HG02885 (cell line): ENCODE measurements around the gene THY1.
"Not testable (repeated sequence)": the region's sequence is repeated elsewhere in the genome, so short reads cannot be mapped to it uniquely, and the experiment has no call there.

Experiments
- ATAC-seq: cut with Tn5 transposase; IDR thresholded peaks from one replicate; pipeline ENCODE4 v1.9.1; 2021; ENCODE audit warnings: mild to moderate bottlenecking; ENCODE audit not compliant: unreplicated experiment, poor library complexity

Gene THY1

DNA sequence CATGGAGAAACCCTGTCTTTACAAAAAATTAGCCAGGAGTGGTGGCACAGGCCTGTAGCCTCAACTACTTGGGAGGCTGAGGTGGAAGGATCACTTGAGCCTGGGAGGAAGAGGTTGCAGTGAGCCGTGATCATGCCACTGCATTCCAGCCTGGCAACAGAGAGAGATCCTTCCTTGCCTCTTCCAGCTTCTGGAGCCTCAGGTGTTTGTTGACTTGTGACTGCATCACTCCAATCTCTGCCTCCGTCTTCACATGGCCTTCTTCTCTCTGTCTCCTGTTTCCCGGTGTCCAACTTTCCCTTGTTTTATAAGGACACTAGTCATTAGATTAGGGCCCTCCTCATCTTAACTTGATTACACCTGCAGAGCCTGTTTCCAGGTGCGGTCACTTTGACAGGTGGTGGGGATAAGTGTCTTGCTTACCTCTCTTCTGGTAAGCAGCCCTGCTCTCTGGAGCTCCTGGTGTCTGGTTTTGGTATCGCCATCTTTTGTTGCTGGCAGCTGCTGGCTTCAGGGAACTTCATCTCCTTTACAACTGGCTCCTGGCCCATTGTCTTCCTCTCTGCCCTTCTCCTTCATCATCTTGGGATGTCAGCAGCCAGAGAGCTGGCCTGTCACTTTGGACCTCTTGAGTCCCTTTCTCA lies 33.2 kb downstream of the THY1 start:
- ATAC-seq: no peak

DNA sequence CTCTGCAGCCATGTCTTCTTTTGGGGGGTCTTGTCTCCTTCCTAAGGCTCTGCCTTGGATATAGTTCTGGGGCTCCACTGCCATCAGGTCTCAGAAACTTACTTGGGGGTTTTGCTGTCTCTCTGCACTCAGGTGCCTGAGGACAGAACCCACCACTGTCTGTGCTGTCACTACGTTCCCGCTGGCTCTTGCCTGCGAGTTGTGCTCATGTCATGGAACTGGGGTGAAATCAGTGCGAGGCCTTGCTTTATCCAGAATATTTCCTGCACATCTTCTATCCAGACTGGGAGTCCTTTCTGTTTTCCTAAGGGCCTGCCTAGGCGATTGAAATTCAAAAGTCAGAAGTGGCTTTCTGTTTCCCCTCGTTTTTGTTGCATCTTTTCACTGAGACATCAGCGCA lies 34.9 kb downstream of the THY1 start:
- no peak for ATAC-seq

DNA sequence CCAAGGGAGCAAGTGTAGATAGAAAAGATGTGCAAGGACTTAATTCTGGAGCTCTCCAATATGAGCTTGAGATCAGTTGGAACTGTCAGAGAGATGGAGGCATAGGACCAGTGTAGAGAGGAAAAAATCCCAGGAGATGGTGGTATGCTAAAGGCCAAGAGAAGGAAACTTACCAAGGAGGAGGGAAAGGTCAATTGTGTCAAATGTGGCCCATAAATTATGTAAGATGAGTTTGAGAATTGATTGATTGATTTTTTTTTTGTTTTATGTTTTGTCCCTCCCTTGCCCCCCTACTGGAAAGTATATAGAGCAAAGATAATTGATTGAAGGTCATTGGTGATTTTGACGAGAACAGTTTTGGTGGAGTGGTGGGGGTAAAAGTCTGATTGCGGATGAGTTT lies 38.6 kb downstream of the THY1 start:
- ATAC-seq: no peak

DNA sequence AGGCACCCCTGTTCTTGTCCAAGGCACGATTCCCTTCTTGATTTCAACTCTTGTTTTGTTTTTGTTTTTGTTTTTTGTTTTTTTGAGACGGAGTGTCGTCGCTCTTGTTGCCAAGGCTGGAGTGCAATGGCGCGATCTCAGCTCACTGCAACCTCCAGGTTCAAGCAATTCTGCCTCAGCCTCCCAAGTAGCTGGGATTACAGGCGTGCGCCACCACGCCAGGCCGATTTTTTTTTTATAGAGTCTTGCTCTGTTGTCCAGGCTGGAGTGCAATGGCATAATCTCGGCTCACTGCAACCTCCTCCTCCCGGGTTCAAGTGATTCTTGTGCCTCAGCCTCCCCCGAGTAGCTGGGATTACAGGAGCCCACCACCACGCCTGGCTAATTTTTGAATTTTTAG lies 40.5 kb downstream of the THY1 start:
- not testable (repeated sequence) for ATAC-seq

DNA sequence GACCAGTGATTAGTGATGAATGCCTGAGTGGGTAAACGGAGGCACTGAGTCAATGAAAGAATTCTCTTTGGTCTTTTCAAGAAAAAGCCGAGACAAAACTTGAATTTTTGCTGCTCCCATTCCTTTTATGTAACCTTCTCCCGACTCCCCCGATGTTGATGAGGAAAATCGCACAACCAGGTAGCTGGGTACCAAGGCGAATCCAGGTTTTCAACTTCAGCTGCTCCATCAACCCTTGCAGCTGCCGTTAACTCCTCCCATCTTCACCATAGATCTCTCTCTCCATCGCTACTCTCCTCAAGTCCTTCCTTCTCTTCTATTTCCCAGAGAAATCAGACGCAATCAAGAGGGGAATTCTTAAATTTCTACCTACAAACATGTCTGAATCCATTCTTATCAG lies 40.9 kb downstream of the THY1 start:
- no peak for ATAC-seq

DNA sequence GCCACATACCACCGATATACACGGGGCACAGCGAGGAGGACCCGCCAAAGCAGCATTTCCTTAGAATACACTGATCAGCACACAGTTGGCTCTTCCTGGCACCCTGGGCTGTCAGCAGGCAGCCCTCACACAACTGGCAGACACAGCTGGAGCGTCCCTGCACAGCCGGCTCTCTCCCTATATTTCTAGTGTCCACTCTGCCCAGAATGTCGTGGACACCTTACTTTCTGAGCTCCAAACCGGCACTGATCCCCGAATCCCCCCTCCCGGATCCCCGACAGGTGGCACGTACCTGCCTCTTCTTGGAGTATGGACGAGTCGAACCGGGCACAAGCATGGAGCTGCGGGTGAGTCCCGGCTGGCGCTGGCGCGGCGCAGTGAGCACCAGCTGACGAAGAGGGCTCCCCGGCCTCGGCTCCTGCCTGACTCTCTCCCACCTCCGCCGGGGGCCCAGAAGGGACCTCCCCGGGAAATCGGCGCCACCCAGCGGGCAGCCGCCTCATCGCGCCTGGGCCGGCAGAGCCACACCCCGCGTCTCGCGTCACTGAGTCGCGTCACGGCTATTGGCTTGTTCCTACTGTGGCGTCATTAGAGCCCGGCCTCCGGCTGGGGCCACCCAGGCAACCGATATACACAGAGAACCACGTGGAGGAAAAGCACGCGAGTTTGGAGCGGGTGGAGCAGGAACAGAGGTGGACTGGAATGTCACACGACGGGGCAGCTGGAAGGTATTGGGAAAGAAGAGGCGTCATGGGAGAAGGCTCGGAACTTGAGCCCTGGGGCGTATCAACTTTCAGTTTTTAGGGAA lies 41.6 kb downstream of the THY1 start, which contains the start of gene USP2:
Gene USP2 (minus strand): TSS at position 510 of the 808 bp plus-strand sequence. CDS start 8,210 bp downstream, outside the sequence.
- peak; percentile 99 for ATAC-seq

DNA sequence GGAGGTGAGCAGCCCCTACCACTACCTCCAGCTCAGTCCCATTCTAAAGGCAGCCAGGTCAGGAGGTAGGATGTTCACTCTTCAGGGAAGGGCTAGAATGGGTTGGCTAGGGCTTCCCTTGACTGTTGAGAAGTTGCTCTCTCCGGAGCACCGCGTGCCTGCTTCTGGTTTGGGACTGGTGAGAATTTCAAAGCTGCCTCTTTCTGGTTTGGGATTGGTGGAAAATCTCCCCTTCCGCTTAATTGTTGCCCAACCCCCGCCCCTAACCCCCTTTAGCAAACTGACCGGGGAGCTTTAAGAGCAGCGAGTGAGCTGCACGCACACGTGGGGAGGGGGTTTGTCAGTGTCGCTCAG lies 42.2 kb downstream of the THY1 start:
- ATAC-seq: no peak

DNA sequence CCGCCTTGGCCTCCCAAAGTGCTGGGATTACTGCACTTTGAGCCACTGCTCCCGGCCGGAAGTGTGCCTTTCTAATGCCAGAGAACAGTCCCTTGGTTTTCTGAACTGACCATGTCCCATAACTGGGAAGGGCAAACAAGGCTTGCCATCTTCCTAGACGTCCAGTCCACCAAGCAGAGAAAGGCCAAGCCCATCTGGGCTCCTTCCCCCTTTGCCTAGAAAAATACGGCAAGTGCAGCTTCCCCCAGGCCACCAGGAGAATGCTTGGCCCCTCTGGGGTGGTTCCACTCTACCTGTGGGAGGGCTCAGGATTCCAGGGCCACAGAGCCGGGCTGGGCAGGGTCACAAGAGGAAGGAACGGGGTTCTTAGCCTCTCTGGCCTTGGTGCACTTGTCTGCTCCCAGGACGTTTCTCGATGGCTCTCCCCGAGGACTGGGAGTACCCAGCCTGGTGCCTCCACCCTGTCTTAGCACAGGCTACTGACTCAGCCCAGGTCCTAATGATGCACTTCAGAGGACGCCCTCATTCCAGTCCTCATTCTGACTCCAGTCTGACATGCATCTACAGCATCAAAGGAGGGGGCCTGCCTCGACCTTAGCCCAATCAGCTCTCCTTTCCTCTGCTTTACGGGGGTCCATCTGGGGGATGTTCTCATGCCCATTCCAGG lies 42.7 kb downstream of the THY1 start:
- ATAC-seq: no peak

DNA sequence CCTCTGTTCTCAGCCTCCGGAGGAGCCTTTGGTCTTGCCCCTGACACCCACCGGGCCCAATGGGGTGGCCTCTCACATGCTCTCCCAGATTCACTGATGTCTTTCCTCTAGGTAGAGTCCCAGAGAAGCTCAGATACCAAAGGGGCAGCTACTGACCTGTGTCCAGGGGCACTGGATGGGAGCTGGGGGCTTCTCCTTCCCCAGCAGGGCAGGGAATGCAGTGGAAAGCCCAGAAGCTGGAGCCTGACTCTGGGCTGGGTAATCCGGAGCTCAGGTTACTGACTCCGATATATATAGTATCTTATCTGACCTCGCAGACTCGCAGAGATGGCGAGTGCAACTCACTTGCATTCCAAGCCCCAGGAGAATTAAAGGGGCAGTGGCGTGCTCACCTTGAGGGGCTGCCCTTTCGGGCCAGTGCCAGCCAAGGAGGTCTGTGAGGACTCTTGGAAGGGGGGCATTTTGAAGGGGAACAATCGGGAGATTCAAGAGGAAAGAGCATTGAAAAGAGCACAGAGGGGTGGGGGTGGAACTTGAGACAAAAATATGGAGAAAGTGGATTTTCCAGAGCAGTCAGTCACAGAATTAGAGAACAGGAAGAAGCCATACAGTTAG lies 44.0 kb downstream of the THY1 start:
- no peak for ATAC-seq

DNA sequence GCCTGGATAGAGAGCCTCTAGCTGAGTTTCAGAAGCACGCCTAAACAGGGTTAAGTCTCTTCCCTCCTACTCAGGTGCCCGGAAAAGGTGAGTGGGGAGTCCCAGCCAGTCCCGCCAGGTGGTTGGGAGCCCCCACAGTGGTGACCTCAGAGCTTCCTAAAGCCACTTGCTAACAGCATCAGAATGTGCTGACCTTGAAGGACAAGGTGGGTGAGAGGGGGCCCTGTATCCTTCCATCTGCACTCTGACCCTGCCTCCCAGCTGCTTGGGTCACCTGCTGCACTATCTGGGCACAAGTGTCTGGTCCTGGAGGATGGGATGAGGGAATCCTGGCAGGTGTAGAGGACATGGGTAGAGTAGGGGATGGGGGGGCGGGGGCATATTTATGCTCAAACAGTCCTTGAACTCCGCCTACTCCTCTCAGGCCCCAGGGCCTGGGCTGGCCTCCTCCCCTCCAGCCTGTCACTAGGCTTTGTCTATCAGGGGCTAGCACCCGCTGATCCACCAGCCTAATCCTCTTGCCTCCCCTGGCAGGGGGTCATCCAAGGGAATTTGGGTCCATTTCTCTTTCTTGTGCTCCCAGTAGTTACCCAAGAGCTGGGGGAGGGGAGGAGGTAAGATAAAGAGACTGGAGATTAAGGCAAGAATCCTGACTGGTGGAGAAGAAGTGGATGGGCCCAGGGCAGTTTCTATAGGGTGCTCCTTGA lies 44.9 kb downstream of the THY1 start:
- ATAC-seq: no peak

DNA sequence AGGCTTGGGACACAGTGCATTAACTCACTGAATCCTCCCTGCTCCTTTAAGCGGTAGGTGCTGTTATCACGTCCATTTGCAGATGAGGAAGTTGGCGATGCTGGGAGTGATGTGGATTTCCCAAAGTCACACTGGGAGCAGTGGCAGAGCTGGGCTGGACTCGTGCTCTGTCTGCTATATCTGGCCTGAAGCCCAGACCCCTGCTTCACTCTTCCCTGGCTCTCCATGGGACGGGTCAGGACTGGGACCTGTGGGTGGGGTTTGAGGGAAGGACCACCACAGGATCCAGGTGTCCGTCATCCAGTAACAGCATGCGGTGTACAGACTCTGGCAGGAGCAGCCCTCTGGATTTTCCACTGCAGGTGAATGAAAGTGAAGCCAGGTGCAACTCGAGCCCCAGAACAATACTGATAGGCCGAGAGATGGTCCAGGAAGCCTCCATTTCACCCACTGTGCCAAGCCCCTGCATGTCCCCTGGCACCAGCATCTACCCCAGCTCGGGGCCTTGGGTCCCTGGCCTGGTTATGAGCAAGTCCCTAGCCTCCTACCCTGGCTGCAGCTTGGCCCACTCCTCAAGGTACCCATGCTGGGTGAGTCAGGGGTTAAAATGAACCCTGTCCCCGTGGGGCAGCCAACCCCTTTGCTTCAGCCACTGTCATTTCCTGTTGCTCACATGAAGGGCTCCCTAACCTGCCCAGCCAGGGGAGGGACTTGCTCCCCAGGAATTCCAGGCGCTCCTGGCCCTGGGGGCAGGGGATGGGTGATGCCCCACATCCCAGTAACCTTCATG lies 45.7 kb downstream of the THY1 start:
- ATAC-seq: no peak

DNA sequence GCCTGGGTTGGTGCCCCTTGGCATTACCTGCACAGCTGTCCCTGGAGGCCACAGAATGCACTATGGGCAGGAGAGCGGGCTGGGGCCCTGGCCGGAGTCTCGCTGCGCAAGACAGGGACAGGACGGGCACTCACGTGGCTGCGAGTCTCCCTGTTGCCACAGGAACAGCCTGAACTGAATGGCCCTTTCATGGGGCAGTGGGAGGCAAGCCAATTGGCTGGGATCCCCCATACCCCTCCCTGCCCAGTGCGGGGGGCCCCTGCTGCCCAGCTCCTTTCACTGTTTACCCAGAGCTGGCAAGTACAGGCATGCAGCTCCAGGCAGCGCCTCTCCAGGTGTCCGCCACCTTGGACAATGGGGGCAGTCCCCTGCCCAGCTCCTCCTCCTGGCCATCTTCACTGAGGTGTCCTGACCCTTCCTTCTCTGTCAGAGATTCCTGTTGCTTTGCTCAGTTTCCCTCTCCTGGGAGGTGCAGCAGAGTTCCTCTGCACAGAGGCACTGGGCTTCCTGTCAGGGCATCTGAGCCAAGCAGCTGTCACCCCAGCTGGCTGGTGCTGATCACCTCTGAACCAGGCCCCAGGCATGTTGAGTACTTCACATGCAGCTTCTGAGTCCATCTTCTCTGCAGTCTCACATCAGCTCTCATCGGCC lies 46.6 kb downstream of the THY1 start:
- no peak for ATAC-seq

DNA sequence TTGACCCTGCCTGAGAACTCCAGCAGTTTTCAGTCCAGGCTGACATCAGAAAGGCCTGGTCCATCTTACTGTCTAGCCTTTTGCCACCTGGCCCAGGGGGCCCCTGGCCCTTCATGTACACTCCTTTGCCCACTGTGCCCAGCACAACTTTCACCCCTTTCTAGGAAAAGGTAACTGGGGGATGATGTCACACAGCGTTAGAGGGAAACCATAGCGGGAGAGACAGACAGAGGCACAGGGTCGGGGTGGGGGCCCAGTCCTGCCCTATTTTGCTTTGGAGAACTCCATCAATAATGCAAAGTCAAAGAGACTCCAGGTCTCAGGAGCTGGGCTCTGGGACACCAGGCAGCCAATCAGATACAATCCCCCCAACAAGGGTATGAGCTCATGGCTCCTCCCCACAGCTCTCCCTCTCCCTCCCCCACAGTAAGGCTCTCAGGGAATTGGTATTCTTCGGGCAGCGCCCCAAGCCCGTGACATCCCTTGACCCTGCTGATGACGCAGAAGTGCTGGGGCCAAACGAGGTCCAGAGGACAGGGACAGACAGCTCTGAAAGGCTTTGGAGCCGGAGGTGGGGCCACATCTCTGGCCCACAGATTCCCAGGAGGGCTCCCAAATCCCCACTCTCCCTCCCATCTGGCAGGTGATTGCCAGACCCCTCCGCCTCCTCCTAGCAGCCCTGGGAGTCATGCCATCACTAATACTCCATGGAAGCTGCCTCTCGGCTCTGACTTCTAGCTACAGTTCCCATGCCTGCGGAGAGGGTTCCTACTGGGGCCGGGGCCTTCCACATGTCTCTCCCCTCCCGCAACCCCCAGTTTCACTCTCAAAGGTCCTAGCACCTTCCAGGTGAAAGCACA lies 47.4 kb downstream of the THY1 start:
- ATAC-seq: no peak

DNA sequence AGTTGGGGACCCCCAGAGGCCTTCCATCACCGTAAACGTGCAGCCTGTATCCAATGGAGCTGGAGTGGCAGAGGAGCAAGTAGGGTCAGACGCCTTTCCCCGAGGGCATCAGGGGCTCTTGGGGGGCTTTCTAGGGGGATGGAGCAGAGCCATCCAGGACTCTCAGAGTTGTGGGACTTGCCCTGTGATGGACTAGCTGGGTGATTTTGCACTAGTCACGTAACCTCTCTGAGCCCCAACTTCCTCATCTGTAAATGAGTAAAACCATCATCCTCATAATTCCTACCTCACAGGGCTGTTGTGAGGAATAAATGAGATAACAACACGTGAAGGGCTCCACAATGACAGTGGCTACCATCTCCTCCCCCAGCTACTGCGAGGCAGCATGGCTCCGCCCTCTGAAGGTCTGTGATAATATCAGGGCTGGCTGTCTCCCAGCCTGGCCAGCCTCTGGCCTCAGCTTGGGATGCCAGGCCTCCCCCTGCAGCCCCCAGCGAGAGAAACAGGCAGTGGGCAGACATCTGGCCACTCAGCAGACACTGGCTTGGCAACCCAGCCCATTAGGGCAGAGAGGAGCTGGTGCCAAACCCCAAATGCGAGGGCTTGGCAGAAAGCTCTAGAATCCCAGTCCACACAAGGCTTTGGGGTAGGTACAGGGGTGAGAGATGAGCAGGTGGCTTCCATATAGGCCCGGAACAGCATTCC lies 48.2 kb downstream of the THY1 start:
- no peak for ATAC-seq

DNA sequence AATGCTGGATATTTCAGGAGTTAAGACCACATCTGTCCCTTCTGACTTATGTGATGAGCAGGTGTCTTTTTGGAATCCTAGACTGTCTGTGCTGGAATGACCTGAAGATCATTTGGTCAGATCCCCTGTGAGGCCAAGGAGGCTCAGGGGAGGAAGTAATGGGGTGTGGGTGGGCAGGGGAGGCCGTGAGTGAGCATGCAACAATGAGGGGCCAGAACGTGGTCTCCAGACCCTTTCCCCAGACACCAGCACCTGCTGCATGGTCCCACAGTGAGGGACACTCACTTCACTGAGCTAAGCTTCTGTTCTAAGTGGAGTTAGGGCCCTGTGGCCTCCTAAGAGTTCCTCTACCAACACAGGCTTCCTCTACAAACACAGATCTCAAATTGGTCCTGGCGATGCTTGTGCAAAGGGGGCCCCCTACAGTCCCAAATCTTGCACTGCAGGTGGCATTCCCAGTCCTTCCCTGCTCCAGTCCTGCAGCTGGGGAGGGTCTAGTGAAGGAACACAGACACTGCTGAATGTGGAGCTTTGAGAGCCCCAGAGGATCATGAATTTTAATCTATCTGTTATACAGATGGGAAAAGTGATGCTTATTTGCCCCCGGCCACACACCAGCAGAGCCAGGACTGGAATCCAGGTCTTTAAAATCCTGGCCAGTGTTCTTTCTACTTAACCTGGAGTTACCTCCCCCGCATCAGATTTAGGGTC lies 48.9 kb downstream of the THY1 start:
- no peak for ATAC-seq

DNA sequence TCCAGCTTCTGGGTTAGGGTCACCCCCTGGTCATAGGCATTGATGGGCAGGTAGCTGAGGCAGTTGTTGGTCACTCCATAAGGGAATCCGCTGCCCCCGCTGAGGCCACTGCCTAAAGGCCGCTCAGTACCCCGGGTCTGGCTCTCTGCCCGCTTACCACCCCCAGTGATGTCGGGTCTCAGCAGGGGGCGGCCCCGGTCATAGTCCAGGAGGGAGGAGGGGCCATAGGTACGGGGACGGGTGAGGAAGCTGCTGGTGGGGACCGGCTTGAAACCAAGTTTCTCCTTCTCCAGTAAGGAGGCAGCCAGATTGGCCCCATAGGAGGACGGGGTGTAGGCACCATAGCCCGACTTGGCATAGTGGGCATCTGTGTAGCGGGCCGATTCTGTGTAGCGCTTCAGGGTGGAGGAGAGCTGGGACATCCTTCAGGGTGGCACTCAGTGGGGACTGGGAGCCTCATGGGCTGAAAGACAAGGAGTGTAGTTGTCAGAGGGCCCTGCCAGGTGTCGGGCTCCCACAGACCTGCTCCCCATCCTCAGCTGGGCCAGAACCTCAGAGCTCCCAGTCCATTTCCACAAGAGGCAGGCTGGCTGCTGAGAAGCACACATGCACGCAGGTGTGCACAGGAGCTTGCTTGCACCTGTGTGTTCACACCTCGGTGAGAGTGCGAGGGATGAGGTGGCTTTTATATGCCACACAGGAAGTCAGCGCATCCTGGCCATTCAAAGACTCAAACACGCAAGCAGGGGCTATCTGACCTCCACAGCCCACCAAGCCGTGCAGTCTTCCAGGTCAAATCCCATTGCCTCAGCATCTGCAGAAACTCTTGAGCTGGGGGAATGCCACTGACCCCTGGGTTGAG lies 49.7 kb downstream of the THY1 start:
- no peak for ATAC-seq
